Activated naive CD4-positive, alpha-beta T cell treated with anti-CD3 and anti-CD28 coated beads for 36 hours (primary cell): ENCODE data around the gene MEI1. TPM values are rescaled to one million over a fixed set of nuclear protein-coding genes. Genes with fewer than 3 reads are reported as not detected.

Source experiments
- total RNA-seq, 2 experiments: library from RNA; stranded (reverse); gene quantifications; one replicate each; pipeline ENCODE4 v1.2.3, GENCODE V29; 2021

MEI1 gene
- total RNA-seq, 2 experiments from 2014 or later = 28.4 to 28.8 TPM

Other genes starting within 250 kb of the MEI1 start
- gene PHF5A, start 230.8 kb upstream of the MEI1 start, total RNA-seq = 10 to 100 TPM; 67.5 to 69.0 TPM
- gene ACO2, start 230.4 kb upstream of the MEI1 start, total RNA-seq = 100 to 1,000 TPM; 113 to 118 TPM
- gene POLR3H, start 155.0 kb upstream of the MEI1 start, total RNA-seq = 10 to 100 TPM; 14.8 to 17.6 TPM
- not detected for gene CSDC2, start 138.5 kb upstream of the MEI1 start, total RNA-seq
- 10 to 100 TPM; 35.3 to 35.6 TPM for gene PMM1, start 109.7 kb upstream of the MEI1 start, total RNA-seq
- gene DESI1, start 78.5 kb upstream of the MEI1 start, total RNA-seq = 10 to 100 TPM; 57.3 to 64.8 TPM
- 100 to 1,000 TPM; 424 to 436 TPM for gene XRCC6, start 78.2 kb upstream of the MEI1 start, total RNA-seq
- 100 to 1,000 TPM; 265 to 277 TPM for gene SNU13, start 10.6 kb upstream of the MEI1 start, total RNA-seq
- gene CCDC134, start 101.2 kb downstream of the MEI1 start, total RNA-seq = 10 to 100 TPM; 17.0 to 19.3 TPM
- 100 to 1,000 TPM; 143 to 147 TPM for gene SREBF2, start 133.6 kb downstream of the MEI1 start, total RNA-seq
- 1 to 10 TPM; 1.7 to 1.8 TPM for gene SHISA8, start 215.6 kb downstream of the MEI1 start, total RNA-seq
- gene TNFRSF13C, start 227.3 kb downstream of the MEI1 start, total RNA-seq = 1 to 10 TPM; 3.2 to 3.8 TPM
- 100 to 1,000 TPM in 1 of 2 experiments, 10 to 100 TPM in 1; 95.4 to 110 TPM for gene CENPM, start 247.6 kb downstream of the MEI1 start, total RNA-seq